DOHH2 (cell line): ENCODE measurements around the gene SH3PXD2A.

Experiments
- H3F3A ChIP-seq: fragments of 200-600 bp; sonication (generic), shearing (Covaris generic); 2 replicates; pipeline ENCODE4 v1.6.0; 2016; ENCODE audit warnings: antibody characterized with exemption, mild to moderate bottlenecking; ENCODE audit not compliant: control insufficient read depth, insufficient read depth
- H3K27ac ChIP-seq: fragments of 200-600 bp; sonication (generic); 2 replicates; pipeline ENCODE4 v1.5.1; 2014; ENCODE audit warnings: low read depth, mild to moderate bottlenecking, low read length, moderate library complexity
- H3K27me3 ChIP-seq: fragments of 200-600 bp; sonication (generic); 2 replicates; pipeline ENCODE4 v1.6.1; 2014; ENCODE audit warnings: mild to moderate bottlenecking, low read length, mixed read lengths; ENCODE audit not compliant: control insufficient read depth
- H3K36me3 ChIP-seq: fragments of 200-600 bp; sonication (generic); 2 replicates; pipeline ENCODE4 v1.6.1; 2014; ENCODE audit warnings: mild to moderate bottlenecking, low read length, moderate library complexity, mixed read lengths; ENCODE audit not compliant: control insufficient read depth
- H3K4me1 ChIP-seq: fragments of 200-600 bp; sonication (generic); 2 replicates; pipeline ENCODE4 v1.6.1; 2014; ENCODE audit warnings: mild to moderate bottlenecking, low read length, mixed read lengths; ENCODE audit not compliant: control insufficient read depth
- H3K4me2 ChIP-seq: fragments of 200-600 bp; sonication (generic); 2 replicates; pipeline ENCODE4 v1.6.0; 2014; ENCODE audit warnings: mild to moderate bottlenecking, low read length, moderate library complexity
- H3K4me3 ChIP-seq: fragments of 200-600 bp; sonication (generic); 2 replicates; pipeline ENCODE4 v1.5.1; 2014; ENCODE audit warnings: mild to moderate bottlenecking, low read length, mixed read lengths
- H3K79me2 ChIP-seq: fragments of 200-600 bp; sonication (generic); 2 replicates; pipeline ENCODE4 v1.6.1; 2014; ENCODE audit warnings: mild to moderate bottlenecking, low read length, mixed read lengths; ENCODE audit not compliant: control insufficient read depth
- H3K9me2 ChIP-seq: fragments of 200-600 bp; sonication (generic); replicated peaks from 2 replicates; pipeline ENCODE4 v1.6.1; 2014; ENCODE audit warnings: mild to moderate bottlenecking, low read length, mixed read lengths; ENCODE audit not compliant: control insufficient read depth
- H3K9me3 ChIP-seq: fragments of 200-600 bp; sonication (generic); 2 replicates; pipeline ENCODE4 v1.6.1; 2014; ENCODE audit warnings: antibody characterized with exemption, low read length, mixed read lengths; ENCODE audit not compliant: control insufficient read depth, insufficient read depth
- H4K20me1 ChIP-seq: fragments of 200-600 bp; sonication (generic); 2 replicates; pipeline ENCODE4 v1.6.0; 2014; ENCODE audit warnings: low read depth, mild to moderate bottlenecking, antibody characterized with exemption, low read length, moderate library complexity; ENCODE audit not compliant: control insufficient read depth, insufficient read depth
- CTCF ChIP-seq: fragments of 200-600 bp; sonication (generic); IDR thresholded peaks from one replicate; pipeline ENCODE4 v1.5.1; 2014; ENCODE audit warnings: antibody characterized with exemption, mild to moderate bottlenecking, low read depth, low read length; ENCODE audit not compliant: poor library complexity, severe bottlenecking
- EZH2phosphoT487 ChIP-seq: fragments of 200-600 bp; sonication (generic); IDR thresholded peaks from 2 replicates; pipeline ENCODE4 v1.6.1; 2017; ENCODE audit warnings: borderline replicate concordance, mild to moderate bottlenecking, antibody characterized with exemption, low read length, moderate library complexity, mixed read lengths

The SH3PXD2A gene

GRCh38 chr10:103890688-103891087 is 35.3 kb upstream of the SH3PXD2A start:
- no peaks in the 10 kb centered on the region for H3K9me3 ChIP-seq
- H3K4me2 ChIP-seq: no peak overlapping the region
- H4K20me1 ChIP-seq: no peaks in the 10 kb centered on the region
- no peaks in the 10 kb centered on the region for H3K27me3 ChIP-seq
- H3K9me2 ChIP-seq: no peaks in the 10 kb centered on the region
- H3K4me3 ChIP-seq: no peak overlapping the region
- no peaks in the 10 kb centered on the region for H3F3A ChIP-seq
- no peaks in the 10 kb centered on the region for H3K79me2 ChIP-seq
- no peak for TF ChIP-seq CTCF
- TF ChIP-seq EZH2phosphoT487: no peak
- no peak overlapping the region for H3K27ac ChIP-seq
- H3K36me3 ChIP-seq: 0 out of 2 replicates have a peak, but pooled peaks cover 3% of the 10 kb centered on the region
- no peaks in the 10 kb centered on the region for H3K4me1 ChIP-seq

GRCh38 chr10:103890194-103890658 is 34.9 kb upstream of the SH3PXD2A start:
- Histone ChIP-seq H3K4me1 (no peaks in the 10 kb centered on the region), H3K9me2 (no peaks in the 10 kb centered on the region), H3K79me2 (no peaks in the 10 kb centered on the region), H3K4me2 (no peak overlapping the region), H3K4me3 (no peak overlapping the region), H4K20me1 (no peaks in the 10 kb centered on the region), H3K27ac (no peak overlapping the region), H3F3A (no peaks in the 10 kb centered on the region), H3K27me3 (no peaks in the 10 kb centered on the region), H3K36me3 (no peaks in the 10 kb centered on the region), H3K9me3 (no peaks in the 10 kb centered on the region)
- TF ChIP-seq EZH2phosphoT487 (no peak), CTCF (no peak)

GRCh38 chr10:103889121-103889720 is 33.8 kb upstream of the SH3PXD2A start:
- no peak for TF ChIP-seq CTCF
- TF ChIP-seq EZH2phosphoT487: no peak
- Histone ChIP-seq H3K4me1 (no peaks in the 10 kb centered on the region), H4K20me1 (no peaks in the 10 kb centered on the region), H3K79me2 (no peaks in the 10 kb centered on the region), H3K27ac (no peak overlapping the region), H3K4me2 (no peak overlapping the region), H3K27me3 (no peaks in the 10 kb centered on the region), H3K9me3 (no peaks in the 10 kb centered on the region), H3F3A (no peaks in the 10 kb centered on the region), H3K9me2 (no peaks in the 10 kb centered on the region), H3K4me3 (no peak overlapping the region), H3K36me3 (no peaks in the 10 kb centered on the region)
